ENCODE results near the gene TTC38.

DNA sequence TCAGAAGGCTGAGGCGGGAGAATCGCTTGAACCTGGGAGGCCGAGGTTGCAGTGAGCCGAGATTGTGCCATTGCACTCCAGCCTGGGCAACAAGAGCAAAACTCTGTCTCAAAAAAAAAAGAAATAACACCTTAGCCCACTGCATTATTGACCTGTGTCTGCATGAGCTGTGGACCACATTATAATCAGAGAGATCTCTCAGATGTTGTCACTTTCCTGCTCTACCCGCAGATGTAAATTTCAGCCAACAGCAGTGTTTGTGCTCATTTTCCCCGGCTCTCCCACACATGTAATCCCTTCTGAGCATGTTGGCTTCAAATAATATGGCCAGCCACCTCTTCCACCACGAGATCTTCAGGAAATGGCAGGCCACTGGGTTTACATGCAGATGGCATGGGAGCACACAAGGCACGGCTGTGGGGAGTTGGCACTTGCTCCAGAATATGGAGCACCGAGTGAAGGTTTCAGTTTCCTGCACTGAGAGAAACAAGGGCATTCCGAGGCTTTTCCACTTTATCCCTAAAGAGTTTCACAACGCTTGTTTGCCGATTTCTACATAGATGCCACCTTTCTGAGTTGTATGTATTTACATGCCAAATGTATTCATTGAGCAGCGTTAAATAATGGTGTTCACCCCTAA lies 37.4 kb upstream of the TTC38 start:
- TF ChIP-seq, protein P1, sequence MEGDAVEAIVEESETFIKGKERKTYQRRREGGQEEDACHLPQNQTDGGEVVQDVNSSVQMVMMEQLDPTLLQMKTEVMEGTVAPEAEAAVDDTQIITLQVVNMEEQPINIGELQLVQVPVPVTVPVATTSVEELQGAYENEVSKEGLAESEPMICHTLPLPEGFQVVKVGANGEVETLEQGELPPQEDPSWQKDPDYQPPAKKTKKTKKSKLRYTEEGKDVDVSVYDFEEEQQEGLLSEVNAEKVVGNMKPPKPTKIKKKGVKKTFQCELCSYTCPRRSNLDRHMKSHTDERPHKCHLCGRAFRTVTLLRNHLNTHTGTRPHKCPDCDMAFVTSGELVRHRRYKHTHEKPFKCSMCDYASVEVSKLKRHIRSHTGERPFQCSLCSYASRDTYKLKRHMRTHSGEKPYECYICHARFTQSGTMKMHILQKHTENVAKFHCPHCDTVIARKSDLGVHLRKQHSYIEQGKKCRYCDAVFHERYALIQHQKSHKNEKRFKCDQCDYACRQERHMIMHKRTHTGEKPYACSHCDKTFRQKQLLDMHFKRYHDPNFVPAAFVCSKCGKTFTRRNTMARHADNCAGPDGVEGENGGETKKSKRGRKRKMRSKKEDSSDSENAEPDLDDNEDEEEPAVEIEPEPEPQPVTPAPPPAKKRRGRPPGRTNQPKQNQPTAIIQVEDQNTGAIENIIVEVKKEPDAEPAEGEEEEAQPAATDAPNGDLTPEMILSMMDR (IDR thresholded peaks at IDR 0.05): no peak
- TF ChIP-seq POLR2A (IDR thresholded peaks at IDR 0.05; ENCODE audit: low read length): no peak
- no peak for TF ChIP-seq NFE2L2 (conservative IDR thresholded peaks at IDR 0.05; ENCODE audit: low read length)
- no peak for TF ChIP-seq KDM5A (IDR thresholded peaks at IDR 0.05)
- no peak for TF ChIP-seq RNF2 (IDR thresholded peaks at IDR 0.05; ENCODE audit: borderline replicate concordance, low read depth)
- no peak for TF ChIP-seq SREBF2 (IDR thresholded peaks at IDR 0.05)
- TF ChIP-seq, protein P2, sequence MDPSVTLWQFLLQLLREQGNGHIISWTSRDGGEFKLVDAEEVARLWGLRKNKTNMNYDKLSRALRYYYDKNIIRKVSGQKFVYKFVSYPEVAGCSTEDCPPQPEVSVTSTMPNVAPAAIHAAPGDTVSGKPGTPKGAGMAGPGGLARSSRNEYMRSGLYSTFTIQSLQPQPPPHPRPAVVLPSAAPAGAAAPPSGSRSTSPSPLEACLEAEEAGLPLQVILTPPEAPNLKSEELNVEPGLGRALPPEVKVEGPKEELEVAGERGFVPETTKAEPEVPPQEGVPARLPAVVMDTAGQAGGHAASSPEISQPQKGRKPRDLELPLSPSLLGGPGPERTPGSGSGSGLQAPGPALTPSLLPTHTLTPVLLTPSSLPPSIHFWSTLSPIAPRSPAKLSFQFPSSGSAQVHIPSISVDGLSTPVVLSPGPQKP (IDR thresholded peaks at IDR 0.05; ENCODE audit: low read depth, low read length): no peak
- no peak for TF ChIP-seq RFX5 (IDR thresholded peaks at IDR 0.05)
- no peak for TF ChIP-seq RAD21 (conservative IDR thresholded peaks at IDR 0.05 in 1 of 2, IDR thresholded peaks at IDR 0.05 in 1 of 2)
- no peak for TF ChIP-seq MYC (IDR thresholded peaks at IDR 0.05; ENCODE audit: borderline replicate concordance, low read length)
- TF ChIP-seq SMC3 (IDR thresholded peaks at IDR 0.05): no peak
